C4-2B (cell line): Measurements from ENCODE around the gene KLHL3.

Experiments
- H3K27ac ChIP-seq: fragments of 450-650 bp; 2 replicates; pipeline ENCODE4 v1.5.1; 2017
- CTCF ChIP-seq: fragments of 450-650 bp; conservative IDR thresholded peaks from 2 replicates; pipeline ENCODE4 v1.5.1; 2017; ENCODE audit warnings: mild to moderate bottlenecking
- ZFX ChIP-seq: fragments of 450-650 bp; IDR thresholded peaks from 2 replicates; pipeline ENCODE4 v1.6.1; 2017

KLHL3 gene

GRCh38 chr5:137627706-137628105 lies 108.2 kb downstream of the KLHL3 start:
- H3K27ac ChIP-seq: peak overlapping the region; percentile 32
- TF ChIP-seq CTCF (no peak), ZFX (no peak)

GRCh38 chr5:137627293-137627692 lies 108.6 kb downstream of the KLHL3 start:
- peak overlapping the region; percentile 32; the same call in 1 of the 2 replicates for H3K27ac ChIP-seq
- TF ChIP-seq ZFX: no peak
- no peak for TF ChIP-seq CTCF

GRCh38 chr5:137624786-137625349 lies 111.0 kb downstream of the KLHL3 start:
- TF ChIP-seq CTCF: no peak
- no peak for TF ChIP-seq ZFX
- peak overlapping the region; percentile 54; the same call in 1 of the 2 replicates for H3K27ac ChIP-seq

- TF ChIP-seq CTCF (no peak), ZFX (no peak)
- H3K27ac ChIP-seq: no peak overlapping the region
Measured at GRCh38 chr5:137622850-137623249, 113.0 kb downstream of the KLHL3 start.

GRCh38 chr5:137621861-137622823 lies 113.7 kb downstream of the KLHL3 start:
- TF ChIP-seq ZFX (no peak), CTCF (no peak)
- H3K27ac ChIP-seq: no peak overlapping the region

GRCh38 chr5:137621306-137621705 lies 114.6 kb downstream of the KLHL3 start:
- TF ChIP-seq CTCF: no peak
- TF ChIP-seq ZFX: no peak
- H3K27ac ChIP-seq: no peak overlapping the region
